CD4-positive, alpha-beta T cell (primary cell): ENCODE measurements around the gene HDAC4. TPM values are rescaled to one million over a fixed set of nuclear protein-coding genes. Genes with fewer than 3 reads are reported as not detected.

ENCODE experiments used
- ATAC-seq: fragments of 200-7000 bp; cut with Tn5 transposase; one replicate; pipeline ENCODE4 v1.10.0; 2022; ENCODE audit warnings: mild to moderate bottlenecking; ENCODE audit not compliant: poor library complexity
- CTCF ChIA-PET: fragments of 350-600 bp; sonication (Branson Sonifier 250); formaldehyde crosslinking; loops from one replicate; lab custom pipeline; 2021; ENCODE audit warnings: antibody characterized with exemption, inconsistent platforms; lab: Charles Lee
- POLR2A ChIA-PET: fragments of 350-600 bp; sonication (Branson Sonifier 250); formaldehyde crosslinking; loops from one replicate; lab custom pipeline; 2021; ENCODE audit warnings: antibody characterized with exemption, inconsistent platforms; lab: Charles Lee
- DNase-seq, 14 experiments: peaks; one replicate each; pipeline ENCODE4 v3.0.0-alpha.2; 2013 to 2020; ENCODE audit warnings: mixed read lengths in 2 of 14
- H3K27ac ChIP-seq, 2 donors: one replicate each; pipeline versions ENCODE4 v1.5.1 to v1.7.0; 2013; ENCODE audit warnings: low read length in 2 of 2, low read depth in 1 of 2, mild to moderate bottlenecking in 1 of 2
- H3K27me3 ChIP-seq, 2 experiments: 1 replicate in 1 of 2; 2 replicates in 1 of 2; pipeline versions ENCODE4 v1.6.1 to v1.7.0; 2013; ENCODE audit warnings: low read length in 2 of 2, control low read depth in 1 of 2, mild to moderate bottlenecking in 1 of 2, moderate library complexity in 1 of 2; ENCODE audit not compliant: insufficient read depth in 2 of 2, control insufficient read depth in 1 of 2
- H3K36me3 ChIP-seq: one replicate; pipeline ENCODE4 v1.6.1; 2013; ENCODE audit warnings: low read length, control low read depth; ENCODE audit not compliant: insufficient read depth
- H3K4me1 ChIP-seq: one replicate; pipeline ENCODE4 v1.6.1; 2013; ENCODE audit warnings: low read length, control low read depth; ENCODE audit not compliant: insufficient read depth
- H3K4me3 ChIP-seq: one replicate; pipeline ENCODE4 v1.5.1; 2013; ENCODE audit warnings: mild to moderate bottlenecking, low read length, moderate library complexity
- H3K9me3 ChIP-seq, 2 experiments: 1 replicate in 1 of 2; 2 replicates in 1 of 2; pipeline versions ENCODE4 v1.6.1 to v1.7.0; 2013; ENCODE audit warnings: low read length in 2 of 2, mild to moderate bottlenecking in 2 of 2, control low read depth in 1 of 2, moderate library complexity in 1 of 2; ENCODE audit not compliant: control insufficient read depth in 1 of 2, insufficient read depth in 1 of 2
- H3K27ac Mint-ChIP-seq: one replicate; pipeline ENCODE4 v1.8.0; 2020; ENCODE audit warnings: mixed read lengths
- H3K27me3 Mint-ChIP-seq: one replicate; pipeline ENCODE4 v1.8.0; 2021; ENCODE audit warnings: mixed read lengths
- H3K36me3 Mint-ChIP-seq: one replicate; pipeline ENCODE4 v1.8.0; 2021; ENCODE audit warnings: low read depth, mixed read lengths
- H3K4me1 Mint-ChIP-seq: one replicate; pipeline ENCODE4 v1.8.0; 2021; ENCODE audit warnings: low read depth, mixed read lengths
- H3K4me3 Mint-ChIP-seq: one replicate; pipeline ENCODE4 v1.8.0; 2020; ENCODE audit warnings: mild to moderate bottlenecking, mixed read lengths
- H3K9me3 Mint-ChIP-seq: one replicate; pipeline ENCODE4 v1.8.0; 2020; ENCODE audit warnings: mixed read lengths
- intact Hi-C, 2 experiments: fragments of 100-400 bp; cut with DNase I in 1 of 2; cut with micrococcal nuclease in 1 of 2; formaldehyde crosslinking; loops; one replicate each; pipeline versions ENCODE4 v1.15.1 to v1.9.0; 2023 to 2025; cut with DNase I, micrococcal nuclease
- total RNA-seq, 174 experiments: library from RNA in 2 of 174; stranded (reverse) in 2 of 174; gene quantifications; one replicate each; pipeline ENCODE4 v1.2.3 and lab custom pipeline; 2021 to 2026
- TF ChIP-seq, protein P1 (sequence below): fragments of 200-600 bp; IDR thresholded peaks from one replicate; pipeline ENCODE4 v1.8.0; 2022; ENCODE audit warnings: antibody characterized with exemption, mild to moderate bottlenecking

Gene HDAC4
- total RNA-seq, 2 experiments from 2014 or later = 45.3 to 49.2 TPM

DNA sequence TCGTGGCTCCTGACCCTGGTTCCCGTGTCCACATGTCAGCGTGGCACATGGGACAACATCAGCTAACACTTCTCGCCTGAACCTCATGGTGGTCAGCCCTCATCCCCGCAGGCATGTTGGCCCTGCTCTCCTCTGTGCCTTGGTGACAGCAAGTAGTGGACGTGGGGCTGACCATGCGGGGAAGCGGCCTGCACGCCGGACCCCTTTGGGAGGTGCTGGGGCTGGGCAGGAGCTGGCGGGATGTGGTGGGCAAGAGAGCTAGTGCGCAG lies 303.5 kb downstream of the HDAC4 start:
- POLR2A ChIA-PET = no interaction called here
- ATAC-seq = no peak

DNA sequence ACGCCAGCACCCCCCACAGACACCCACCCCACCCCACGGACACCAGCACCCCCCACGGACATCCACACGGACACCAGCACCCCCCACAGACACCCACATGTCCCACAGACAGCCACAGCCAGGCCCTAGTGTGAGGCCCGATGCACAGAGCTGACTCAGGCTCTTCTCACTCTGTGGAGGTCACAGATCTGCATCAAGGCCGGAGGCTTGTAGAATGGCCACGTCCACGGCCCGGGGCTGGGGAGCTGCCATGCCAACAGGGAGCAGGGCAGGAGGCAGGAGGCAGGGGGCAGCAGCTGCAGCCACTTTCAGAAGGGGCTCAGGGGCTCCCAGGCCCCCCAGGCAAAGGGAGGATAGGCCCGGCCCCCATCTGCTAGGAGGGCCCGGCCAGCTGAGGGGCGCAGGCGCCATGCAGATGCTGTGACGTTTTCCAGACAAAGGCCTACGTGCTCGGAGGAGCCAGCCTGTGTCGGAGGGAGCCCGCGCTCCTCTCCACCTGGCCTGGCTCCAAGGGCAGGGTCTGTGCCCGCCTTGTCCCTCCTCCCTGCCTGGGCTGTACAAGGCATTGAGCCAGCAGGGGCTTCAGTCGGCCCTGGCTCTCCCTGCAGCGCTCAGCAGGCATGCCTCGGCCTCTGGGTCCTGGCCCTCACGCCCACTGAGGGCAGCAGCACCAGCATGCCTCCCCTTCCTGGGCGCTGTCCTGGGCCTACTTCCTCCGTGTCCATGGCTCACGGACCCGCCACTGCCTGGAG lies 304.0 kb downstream of the HDAC4 start:
- no peak for DNase-seq
- H3K4me1 ChIP-seq = no peaks in the 10 kb centered on the region
- H3K27me3 ChIP-seq = no peaks in the 10 kb centered on the region
- intact Hi-C loops = no loop called here
- H3K27ac ChIP-seq = no peak overlapping the region
- TF ChIP-seq, protein P1, sequence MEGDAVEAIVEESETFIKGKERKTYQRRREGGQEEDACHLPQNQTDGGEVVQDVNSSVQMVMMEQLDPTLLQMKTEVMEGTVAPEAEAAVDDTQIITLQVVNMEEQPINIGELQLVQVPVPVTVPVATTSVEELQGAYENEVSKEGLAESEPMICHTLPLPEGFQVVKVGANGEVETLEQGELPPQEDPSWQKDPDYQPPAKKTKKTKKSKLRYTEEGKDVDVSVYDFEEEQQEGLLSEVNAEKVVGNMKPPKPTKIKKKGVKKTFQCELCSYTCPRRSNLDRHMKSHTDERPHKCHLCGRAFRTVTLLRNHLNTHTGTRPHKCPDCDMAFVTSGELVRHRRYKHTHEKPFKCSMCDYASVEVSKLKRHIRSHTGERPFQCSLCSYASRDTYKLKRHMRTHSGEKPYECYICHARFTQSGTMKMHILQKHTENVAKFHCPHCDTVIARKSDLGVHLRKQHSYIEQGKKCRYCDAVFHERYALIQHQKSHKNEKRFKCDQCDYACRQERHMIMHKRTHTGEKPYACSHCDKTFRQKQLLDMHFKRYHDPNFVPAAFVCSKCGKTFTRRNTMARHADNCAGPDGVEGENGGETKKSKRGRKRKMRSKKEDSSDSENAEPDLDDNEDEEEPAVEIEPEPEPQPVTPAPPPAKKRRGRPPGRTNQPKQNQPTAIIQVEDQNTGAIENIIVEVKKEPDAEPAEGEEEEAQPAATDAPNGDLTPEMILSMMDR = no peak
- H3K27me3 Mint-ChIP-seq = no peaks in the 10 kb centered on the region
- H3K27ac Mint-ChIP-seq = no peak overlapping the region
- no peak overlapping the region for H3K4me3 Mint-ChIP-seq
- no peak for ATAC-seq
- no peaks in the 10 kb centered on the region for H3K9me3 ChIP-seq
- H3K4me3 ChIP-seq = no peak overlapping the region
- CTCF ChIA-PET = no interaction called here
- POLR2A ChIA-PET = no interaction called here
- peaks cover 61% of the 10 kb centered on the region for H3K36me3 ChIP-seq
- peaks cover 46% of the 10 kb centered on the region for H3K36me3 Mint-ChIP-seq
- H3K9me3 Mint-ChIP-seq = no peaks in the 10 kb centered on the region
- no peaks in the 10 kb centered on the region for H3K4me1 Mint-ChIP-seq

More for the DNA sequence above, 303.5 kb downstream of the HDAC4 start:
- no peaks in the 10 kb centered on the region for H3K9me3 ChIP-seq
- H3K27me3 Mint-ChIP-seq = no peaks in the 10 kb centered on the region
- H3K4me3 ChIP-seq = no peak overlapping the region
- DNase-seq = no peak
- no peaks in the 10 kb centered on the region for H3K4me1 Mint-ChIP-seq
- no peak overlapping the region for H3K4me3 Mint-ChIP-seq
- H3K4me1 ChIP-seq = no peaks in the 10 kb centered on the region
- TF ChIP-seq, protein P1 = no peak
- intact Hi-C loops = no loop called here
- peaks cover 49% of the 10 kb centered on the region for H3K36me3 Mint-ChIP-seq
- no peaks in the 10 kb centered on the region for H3K27me3 ChIP-seq
- H3K27ac Mint-ChIP-seq = no peak overlapping the region
- CTCF ChIA-PET = no interaction called here
- H3K27ac ChIP-seq = no peak overlapping the region
- peaks cover 64% of the 10 kb centered on the region for H3K36me3 ChIP-seq
- H3K9me3 Mint-ChIP-seq = no peaks in the 10 kb centered on the region

DNA sequence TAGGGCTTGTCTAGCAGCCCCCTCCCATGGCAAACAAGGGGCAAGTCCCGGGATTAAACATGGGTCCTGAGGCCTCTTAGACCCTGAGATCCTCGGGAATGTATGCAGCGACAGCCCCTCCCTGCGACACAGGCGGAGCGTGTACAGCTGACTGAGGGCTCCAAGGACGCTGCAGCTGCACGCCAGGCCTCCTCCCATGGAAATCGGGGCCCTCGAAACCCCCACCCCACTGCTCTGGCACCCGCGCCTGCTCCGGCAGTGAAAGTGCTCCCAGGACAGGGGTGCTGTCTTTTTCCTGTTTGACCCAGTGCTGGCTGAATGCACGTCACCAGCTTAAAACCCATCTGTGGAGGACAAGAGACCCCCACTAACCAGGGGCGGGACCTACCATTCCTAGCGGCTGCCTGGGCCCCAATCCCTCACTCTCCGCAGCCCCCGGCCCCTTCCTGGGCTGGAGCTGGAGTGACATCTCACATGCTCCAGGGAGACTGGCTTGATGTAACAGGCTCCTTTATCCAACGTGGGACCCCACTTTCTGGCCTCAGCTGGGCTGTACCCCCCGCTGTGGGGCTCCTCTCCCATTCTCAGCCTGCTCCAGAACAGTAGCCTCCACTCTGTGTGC lies 305.2 kb downstream of the HDAC4 start:
- POLR2A ChIA-PET = no interaction called here
- no peaks in the 10 kb centered on the region for H3K9me3 Mint-ChIP-seq
- H3K4me1 Mint-ChIP-seq = no peaks in the 10 kb centered on the region
- Histone ChIP-seq H3K27ac (no peak overlapping the region), H3K27me3 (no peaks in the 10 kb centered on the region), H3K4me1 (no peaks in the 10 kb centered on the region), H3K9me3 (no peaks in the 10 kb centered on the region), H3K36me3 (peaks cover 48% of the 10 kb centered on the region), H3K4me3 (no peak overlapping the region)
- DNase-seq (no peak), ATAC-seq (no peak)
- no peak overlapping the region for H3K27ac Mint-ChIP-seq
- no peak overlapping the region for H3K4me3 Mint-ChIP-seq
- peaks cover 38% of the 10 kb centered on the region for H3K36me3 Mint-ChIP-seq
- TF ChIP-seq, protein P1 = no peak
- CTCF ChIA-PET = no interaction called here
- H3K27me3 Mint-ChIP-seq = no peaks in the 10 kb centered on the region
- intact Hi-C loops = no loop called here
